OCI-LY7 (cell line): ENCODE data around the gene SPAG16. TPM values are rescaled to one million over a fixed set of nuclear protein-coding genes. Genes with fewer than 3 reads are reported as not detected.

Experiments
- BruUV-seq: library from RNA; stranded (reverse); fragments of 400-500 nt; replicated peaks from 2 replicates; lab custom pipeline; 2021; lab: Mats Ljungman, UMichigan
- CTCF ChIA-PET: fragments of 300-600 bp; sonication (Branson Sonifier 250); formaldehyde crosslinking; loops from one replicate; lab custom pipeline; 2022; ENCODE audit warnings: antibody characterized with exemption; ENCODE audit not compliant: unreplicated experiment; lab: Charles Lee
- POLR2A ChIA-PET: fragments of 300-600 bp; sonication (Branson Sonifier 250); formaldehyde crosslinking; loops from one replicate; lab custom pipeline; 2022; ENCODE audit warnings: antibody characterized with exemption; lab: Charles Lee
- DNase-seq: peaks from one replicate; pipeline ENCODE4 v3.0.0-alpha.2; 2015; ENCODE audit warnings: low spot score
- H2AFZ ChIP-seq: fragments of 200-600 bp; sonication (generic), shearing (Covaris generic); 2 replicates; pipeline ENCODE4 v1.6.1; 2014; ENCODE audit warnings: mild to moderate bottlenecking, antibody characterized with exemption, low read length, moderate library complexity
- H3K27ac ChIP-seq: fragments of 200-600 bp; sonication (generic); 2 replicates; pipeline ENCODE4 v1.5.1; 2014; ENCODE audit warnings: mixed run types, low read depth, mild to moderate bottlenecking, moderate library complexity, low read length, inconsistent platforms; ENCODE audit not compliant: poor library complexity, severe bottlenecking
- H3K36me3 ChIP-seq: fragments of 200-600 bp; sonication (generic); 2 replicates; pipeline ENCODE4 v1.6.1; 2014; ENCODE audit warnings: mild to moderate bottlenecking, antibody characterized with exemption, low read length, moderate library complexity, mixed read lengths; ENCODE audit not compliant: insufficient read depth
- H3K4me1 ChIP-seq: fragments of 200-600 bp; sonication (generic); 2 replicates; pipeline ENCODE4 v1.5.1; 2014; ENCODE audit warnings: mild to moderate bottlenecking, low read length; ENCODE audit not compliant: insufficient read depth, poor library complexity, severe bottlenecking
- H3K4me2 ChIP-seq: fragments of 200-600 bp; sonication (generic); 2 replicates; pipeline ENCODE4 v1.6.1; 2014; ENCODE audit warnings: mild to moderate bottlenecking, low read length
- H3K4me3 ChIP-seq: fragments of 200-600 bp; sonication (generic); 2 replicates; pipeline ENCODE4 v1.5.1; 2014; ENCODE audit warnings: mild to moderate bottlenecking, low read depth, low read length; ENCODE audit not compliant: poor library complexity, severe bottlenecking
- H3K79me2 ChIP-seq: fragments of 200-600 bp; sonication (generic); 2 replicates; pipeline ENCODE4 v1.6.1; 2016; ENCODE audit warnings: low read depth, mild to moderate bottlenecking, low read length, moderate library complexity, mixed read lengths; ENCODE audit not compliant: insufficient read depth
- H3K9me2 ChIP-seq: fragments of 200-600 bp; sonication (generic); 2 replicates; pipeline ENCODE4 v1.6.1; 2016; ENCODE audit warnings: mild to moderate bottlenecking, low read length, mixed read lengths; ENCODE audit not compliant: insufficient read depth
- H3K9me3 ChIP-seq: fragments of 200-600 bp; sonication (generic); 2 replicates; pipeline ENCODE4 v1.6.1; 2014; ENCODE audit warnings: mild to moderate bottlenecking, mixed run types, low read length, mixed read lengths
- H4K20me1 ChIP-seq: fragments of 200-600 bp; sonication (generic); 2 replicates; pipeline ENCODE4 v1.6.1; 2014; ENCODE audit warnings: mild to moderate bottlenecking, antibody characterized with exemption, low read length, moderate library complexity, mixed read lengths; ENCODE audit not compliant: insufficient read depth
- EZH2phosphoT487 ChIP-seq: fragments of 200-600 bp; sonication (generic); IDR thresholded peaks from 2 replicates; pipeline ENCODE4 v1.6.1; 2018; ENCODE audit warnings: low read depth, borderline replicate concordance, mild to moderate bottlenecking, mixed run types, antibody characterized with exemption, low read length, moderate library complexity, mixed read lengths
- intact Hi-C: fragments of 100-400 bp; cut with micrococcal nuclease; formaldehyde crosslinking; loops from one replicate; pipeline ENCODE4 v1.10.0; 2022; ENCODE audit not compliant: unreplicated experiment
- total RNA-seq, 2 experiments: library from RNA; depleted of rRNA in 1 of 2; stranded (reverse); fragments of >200 nt in 1 of 2; shearing (Covaris generic) in 1 of 2; gene quantifications; 2 replicates each; pipeline ENCODE4 v1.2.3, GENCODE V29; 2014 to 2022
- TF ChIP-seq, protein P1 (sequence below): fragments of 200-600 bp; sonication (generic); conservative IDR thresholded peaks from 2 replicates; pipeline ENCODE4 v1.5.1; 2014; ENCODE audit warnings: mild to moderate bottlenecking, antibody characterized with exemption, low read length, moderate library complexity, mixed read lengths

SPAG16 gene
- total RNA-seq, 2 experiments from 2014 or later = 22.1 to 24.2 TPM

DNA sequence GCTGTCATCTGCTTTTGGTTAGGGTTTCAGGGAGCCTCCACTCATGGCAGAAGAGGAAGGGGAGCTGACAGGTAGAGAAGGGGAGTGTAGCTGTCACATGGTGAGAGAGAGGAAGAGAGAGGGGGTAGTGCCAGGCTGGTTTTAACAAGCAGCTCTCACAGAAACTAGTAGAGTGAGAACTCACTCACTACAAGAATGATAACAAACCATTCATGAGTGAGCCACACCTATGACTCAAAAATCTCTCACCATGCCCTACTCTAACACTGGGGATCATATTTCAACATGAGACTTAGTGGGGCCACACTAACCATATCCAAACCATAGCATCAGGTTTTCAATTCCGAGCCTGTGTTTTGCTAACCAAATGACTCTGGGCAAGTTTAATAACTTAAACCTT is 851.7 kb downstream of the SPAG16 start:
- no TSS peak for BruUV-seq
- POLR2A ChIA-PET = interaction anchor here (0.6 kb wide), 1 partner anchor 362 kb away, joined by 3 read pairs; no protein-coding TSS in a partner anchor

DNA sequence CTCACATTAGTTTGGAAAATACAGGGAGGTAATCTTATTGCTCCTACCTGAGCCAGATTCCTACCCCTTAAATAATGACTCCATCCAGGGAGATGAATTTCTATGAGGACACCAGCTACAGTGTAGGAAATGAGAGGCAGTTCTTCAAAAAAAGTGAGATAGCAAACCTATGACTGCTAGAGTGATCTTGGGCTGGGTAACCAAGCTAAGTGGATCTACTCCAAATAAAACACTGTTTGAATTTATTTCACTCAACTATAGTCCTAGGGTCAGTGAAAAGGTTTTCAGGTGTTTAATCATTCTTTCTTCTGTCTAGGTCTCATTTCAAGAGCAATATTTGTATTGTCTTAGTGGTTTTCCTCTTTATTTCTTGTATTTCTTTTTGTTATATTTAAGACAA is 854.5 kb downstream of the SPAG16 start:
- H3K9me2 ChIP-seq = 0 out of 2 replicates have a peak, but pooled peaks cover 3% of the 10 kb centered on the region
- H3K79me2 ChIP-seq = no peaks in the 10 kb centered on the region
- no peak for DNase-seq
- H3K36me3 ChIP-seq = no peaks in the 10 kb centered on the region
- no peak overlapping the region for H3K27ac ChIP-seq
- intact Hi-C loops = no loop called here
- POLR2A ChIA-PET = interaction anchor here (1.0 kb wide), 1 partner anchor 37 kb away, joined by 3 read pairs; no protein-coding TSS in a partner anchor
- H2AFZ ChIP-seq = no peak overlapping the region
- H3K4me3 ChIP-seq = no peak overlapping the region
- H4K20me1 ChIP-seq = no peaks in the 10 kb centered on the region
- H3K4me2 ChIP-seq = no peak overlapping the region
- no TSS peak for BruUV-seq
- no peak for TF ChIP-seq EZH2phosphoT487
- TF ChIP-seq, protein P1, sequence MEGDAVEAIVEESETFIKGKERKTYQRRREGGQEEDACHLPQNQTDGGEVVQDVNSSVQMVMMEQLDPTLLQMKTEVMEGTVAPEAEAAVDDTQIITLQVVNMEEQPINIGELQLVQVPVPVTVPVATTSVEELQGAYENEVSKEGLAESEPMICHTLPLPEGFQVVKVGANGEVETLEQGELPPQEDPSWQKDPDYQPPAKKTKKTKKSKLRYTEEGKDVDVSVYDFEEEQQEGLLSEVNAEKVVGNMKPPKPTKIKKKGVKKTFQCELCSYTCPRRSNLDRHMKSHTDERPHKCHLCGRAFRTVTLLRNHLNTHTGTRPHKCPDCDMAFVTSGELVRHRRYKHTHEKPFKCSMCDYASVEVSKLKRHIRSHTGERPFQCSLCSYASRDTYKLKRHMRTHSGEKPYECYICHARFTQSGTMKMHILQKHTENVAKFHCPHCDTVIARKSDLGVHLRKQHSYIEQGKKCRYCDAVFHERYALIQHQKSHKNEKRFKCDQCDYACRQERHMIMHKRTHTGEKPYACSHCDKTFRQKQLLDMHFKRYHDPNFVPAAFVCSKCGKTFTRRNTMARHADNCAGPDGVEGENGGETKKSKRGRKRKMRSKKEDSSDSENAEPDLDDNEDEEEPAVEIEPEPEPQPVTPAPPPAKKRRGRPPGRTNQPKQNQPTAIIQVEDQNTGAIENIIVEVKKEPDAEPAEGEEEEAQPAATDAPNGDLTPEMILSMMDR = no peak
- CTCF ChIA-PET = no interaction called here
- H3K4me1 ChIP-seq = no peaks in the 10 kb centered on the region
- no peaks in the 10 kb centered on the region for H3K9me3 ChIP-seq

More for the DNA sequence above, 851.7 kb downstream of the SPAG16 start:
- TF ChIP-seq, protein P1 = no peak
- TF ChIP-seq EZH2phosphoT487 = no peak
- DNase-seq = no peak
- H3K36me3 ChIP-seq = no peaks in the 10 kb centered on the region
- no peak overlapping the region for H2AFZ ChIP-seq
- no peak overlapping the region for H3K4me3 ChIP-seq
- H3K27ac ChIP-seq = no peak overlapping the region
- no peaks in the 10 kb centered on the region for H3K4me1 ChIP-seq
- H4K20me1 ChIP-seq = no peaks in the 10 kb centered on the region
- no peaks in the 10 kb centered on the region for H3K9me2 ChIP-seq
- intact Hi-C loops = no loop called here
- H3K79me2 ChIP-seq = no peaks in the 10 kb centered on the region
- CTCF ChIA-PET = no interaction called here
- H3K9me3 ChIP-seq = no peaks in the 10 kb centered on the region
- no peak overlapping the region for H3K4me2 ChIP-seq

DNA sequence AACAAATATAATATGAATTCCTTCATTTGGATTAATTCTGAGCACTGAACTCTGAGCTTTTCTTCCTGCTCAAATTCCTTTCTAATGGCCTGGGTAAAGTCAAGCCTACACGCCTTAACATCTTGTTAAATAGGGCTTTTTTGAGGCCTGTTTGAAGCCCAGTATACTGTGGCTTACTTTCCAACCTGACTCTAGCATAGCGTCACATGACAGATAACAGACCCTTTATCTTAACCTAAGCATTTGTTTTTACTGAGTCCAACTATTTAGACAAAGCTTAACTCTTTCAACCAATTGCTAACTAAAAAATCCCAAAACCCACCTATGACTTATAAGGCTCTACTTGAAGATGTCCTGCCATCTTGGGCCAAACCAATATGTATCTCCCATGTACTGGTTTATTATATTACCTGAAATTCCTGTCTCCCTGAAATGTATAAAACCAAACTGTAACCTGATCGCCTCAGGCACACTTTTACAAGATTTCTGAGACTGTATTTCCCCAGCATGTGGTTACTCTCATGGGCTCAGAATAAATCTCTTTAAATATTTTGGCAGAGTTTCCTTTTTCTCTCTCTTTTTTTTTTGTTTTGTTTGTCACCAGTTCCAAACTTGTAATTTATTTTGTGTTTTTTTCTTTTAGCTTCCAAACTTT is 855.5 kb downstream of the SPAG16 start:
- ChIA-PET POLR2A (interaction anchor here (1.2 kb wide), 1 partner anchor 96 kb away, joined by 3 read pairs; no protein-coding TSS in a partner anchor), CTCF (no interaction called here)
- no TSS peak for BruUV-seq
- intact Hi-C loops = no loop called here
- no peaks in the 10 kb centered on the region for H4K20me1 ChIP-seq
- no peak for TF ChIP-seq EZH2phosphoT487
- TF ChIP-seq, protein P1 = no peak
- no peaks in the 10 kb centered on the region for H3K4me1 ChIP-seq
- H3K36me3 ChIP-seq = no peaks in the 10 kb centered on the region
- H3K4me2 ChIP-seq = no peak overlapping the region
- no peak overlapping the region for H2AFZ ChIP-seq
- no peak overlapping the region for H3K4me3 ChIP-seq
- no peak overlapping the region for H3K27ac ChIP-seq
- no peaks in the 10 kb centered on the region for H3K79me2 ChIP-seq
- 0 out of 2 replicates have a peak, but pooled peaks cover 3% of the 10 kb centered on the region for H3K9me2 ChIP-seq
- H3K9me3 ChIP-seq = no peaks in the 10 kb centered on the region
- DNase-seq = no peak
